Measurements from ENCODE around the gene CHERP. TPM values are rescaled to one million over a fixed set of nuclear protein-coding genes. Genes with fewer than 3 reads are reported as not detected.

The CHERP gene
- total and polyA plus RNA-seq, 2 of the 13 experiments (the other 11 are each of a cell fraction or from before 2014, with no cell fraction given): 4.3 to 5.4 TPM

- TF ChIP-seq DRAP1 (CRISPR knock-in tag; IDR thresholded peaks at IDR 0.05) (peak; percentile 68; the same call in 1 of the 2 replicates), SOX5 (CRISPR knock-in tag; IDR thresholded peaks at IDR 0.05; ENCODE audit: borderline replicate concordance) (0 out of 2 replicates have a peak, but pooled peaks have one; percentile 35), ZNF136 (CRISPR knock-in tag; IDR thresholded peaks at IDR 0.05; ENCODE audit: low read depth) (peak; percentile 89; the same call in 1 of the 2 replicates), EZH2 (conservative IDR thresholded peaks at IDR 0.05; ENCODE audit: low read depth, low read length) (no peak), SP1 (IDR thresholded peaks at IDR 0.05) (no peak), SP1 (CRISPR knock-in tag; IDR thresholded peaks at IDR 0.05) (peak; percentile 92), YEATS4 (CRISPR knock-in tag; IDR thresholded peaks at IDR 0.05; ENCODE audit: borderline replicate concordance) (peak; percentile 92), PLRG1 (conservative IDR thresholded peaks at IDR 0.05) (no peak), KMT2B (CRISPR knock-in tag; IDR thresholded peaks at IDR 0.05) (peak; percentile 89), NFAT5 (CRISPR knock-in tag; IDR thresholded peaks at IDR 0.05) (no peak), AKNA (CRISPR knock-in tag; IDR thresholded peaks at IDR 0.05; ENCODE audit: borderline replicate concordance) (peak; percentile 73; the same call in 1 of the 2 replicates), ZNF30 (CRISPR knock-in tag; IDR thresholded peaks at IDR 0.05) (no peak), TARDBP (CRISPR knock-in tag; IDR thresholded peaks at IDR 0.05) (0 out of 2 replicates have a peak, but pooled peaks have one; percentile 50), ZSCAN31 (CRISPR knock-in tag; IDR thresholded peaks at IDR 0.05; ENCODE audit: low read depth) (peak; percentile 21; the same call in 1 of the 2 replicates), MTA3 (CRISPR knock-in tag; IDR thresholded peaks at IDR 0.05) (no peak), ZNF296 (CRISPR knock-in tag; conservative IDR thresholded peaks at IDR 0.05) (no peak), REPIN1 (CRISPR knock-in tag; IDR thresholded peaks at IDR 0.05; ENCODE audit: borderline replicate concordance, low read depth) (peak; percentile 72; the same call in 1 of the 2 replicates), ZNF841 (CRISPR knock-in tag; IDR thresholded peaks at IDR 0.05; ENCODE audit: borderline replicate concordance) (no peak), CEBPB (IDR thresholded peaks at IDR 0.05; ENCODE audit: borderline replicate concordance, low read depth, low read length) (no peak)
Measured at GRCh38 chr19:16572332-16573211, 30.3 kb upstream of the CHERP start, which contains the start of gene SLC35E1 (continued).

Measured in HepG2 (cell line).